ENCODE data around the gene INPP5A.
"Not testable (repeated sequence)": the region's sequence is repeated elsewhere in the genome, so short reads cannot be mapped to it uniquely, and the experiment has no call there.

DNA sequence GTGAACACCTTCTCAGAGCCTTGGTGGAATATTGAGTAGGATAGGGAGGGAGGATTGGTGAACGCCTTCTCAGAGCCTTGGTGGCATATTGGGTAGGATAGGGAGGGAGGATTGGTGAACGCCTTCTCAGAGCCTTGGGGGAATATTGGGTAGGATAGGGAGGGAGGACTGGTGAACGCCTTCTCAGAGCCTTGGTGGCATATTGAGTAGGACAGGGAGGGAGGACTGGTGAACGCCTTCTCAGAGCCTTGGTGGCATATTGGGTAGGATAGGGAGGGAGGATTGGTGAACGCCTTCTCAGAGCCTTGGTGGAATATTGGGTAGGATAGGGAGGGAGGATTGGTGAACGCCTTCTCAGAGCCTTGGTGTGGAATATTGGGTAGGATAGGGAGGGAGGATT lies 15.0 kb downstream of the INPP5A start:
- TF ChIP-seq, protein P1, sequence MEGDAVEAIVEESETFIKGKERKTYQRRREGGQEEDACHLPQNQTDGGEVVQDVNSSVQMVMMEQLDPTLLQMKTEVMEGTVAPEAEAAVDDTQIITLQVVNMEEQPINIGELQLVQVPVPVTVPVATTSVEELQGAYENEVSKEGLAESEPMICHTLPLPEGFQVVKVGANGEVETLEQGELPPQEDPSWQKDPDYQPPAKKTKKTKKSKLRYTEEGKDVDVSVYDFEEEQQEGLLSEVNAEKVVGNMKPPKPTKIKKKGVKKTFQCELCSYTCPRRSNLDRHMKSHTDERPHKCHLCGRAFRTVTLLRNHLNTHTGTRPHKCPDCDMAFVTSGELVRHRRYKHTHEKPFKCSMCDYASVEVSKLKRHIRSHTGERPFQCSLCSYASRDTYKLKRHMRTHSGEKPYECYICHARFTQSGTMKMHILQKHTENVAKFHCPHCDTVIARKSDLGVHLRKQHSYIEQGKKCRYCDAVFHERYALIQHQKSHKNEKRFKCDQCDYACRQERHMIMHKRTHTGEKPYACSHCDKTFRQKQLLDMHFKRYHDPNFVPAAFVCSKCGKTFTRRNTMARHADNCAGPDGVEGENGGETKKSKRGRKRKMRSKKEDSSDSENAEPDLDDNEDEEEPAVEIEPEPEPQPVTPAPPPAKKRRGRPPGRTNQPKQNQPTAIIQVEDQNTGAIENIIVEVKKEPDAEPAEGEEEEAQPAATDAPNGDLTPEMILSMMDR (IDR thresholded peaks at IDR 0.05): not testable (repeated sequence)
- not testable (repeated sequence) for TF ChIP-seq EZH2phosphoT487, EZH2 (IDR thresholded peaks at IDR 0.05)
